CD4-positive, alpha-beta T cell (primary cell): ENCODE data around the gene HOMER3. TPM values are rescaled to one million over a fixed set of nuclear protein-coding genes. Genes with fewer than 3 reads are reported as not detected.
A peak's percentile ranks its signal among the peaks of the same experiment; 100 is the strongest.

ENCODE experiments used
- ATAC-seq: fragments of 200-7000 bp; cut with Tn5 transposase; one replicate; pipeline ENCODE4 v1.10.0; 2022; ENCODE audit warnings: mild to moderate bottlenecking; ENCODE audit not compliant: poor library complexity
- CTCF ChIA-PET: fragments of 350-600 bp; sonication (Branson Sonifier 250); formaldehyde crosslinking; loops from one replicate; lab custom pipeline; 2021; ENCODE audit warnings: antibody characterized with exemption, inconsistent platforms; lab: Charles Lee
- POLR2A ChIA-PET: fragments of 350-600 bp; sonication (Branson Sonifier 250); formaldehyde crosslinking; loops from one replicate; lab custom pipeline; 2021; ENCODE audit warnings: antibody characterized with exemption, inconsistent platforms; lab: Charles Lee
- DNase-seq, 14 experiments: peaks; one replicate each; pipeline ENCODE4 v3.0.0-alpha.2; 2013 to 2020; ENCODE audit warnings: mixed read lengths in 2 of 14
- H3K27ac ChIP-seq, 2 donors: one replicate each; pipeline versions ENCODE4 v1.5.1 to v1.7.0; 2013; ENCODE audit warnings: low read length in 2 of 2, low read depth in 1 of 2, mild to moderate bottlenecking in 1 of 2
- H3K27me3 ChIP-seq, 2 experiments: 1 replicate in 1 of 2; 2 replicates in 1 of 2; pipeline versions ENCODE4 v1.6.1 to v1.7.0; 2013; ENCODE audit warnings: low read length in 2 of 2, control low read depth in 1 of 2, mild to moderate bottlenecking in 1 of 2, moderate library complexity in 1 of 2; ENCODE audit not compliant: insufficient read depth in 2 of 2, control insufficient read depth in 1 of 2
- H3K36me3 ChIP-seq: one replicate; pipeline ENCODE4 v1.6.1; 2013; ENCODE audit warnings: low read length, control low read depth; ENCODE audit not compliant: insufficient read depth
- H3K4me1 ChIP-seq: one replicate; pipeline ENCODE4 v1.6.1; 2013; ENCODE audit warnings: low read length, control low read depth; ENCODE audit not compliant: insufficient read depth
- H3K4me3 ChIP-seq: one replicate; pipeline ENCODE4 v1.5.1; 2013; ENCODE audit warnings: mild to moderate bottlenecking, low read length, moderate library complexity
- H3K9me3 ChIP-seq, 2 experiments: 1 replicate in 1 of 2; 2 replicates in 1 of 2; pipeline versions ENCODE4 v1.6.1 to v1.7.0; 2013; ENCODE audit warnings: low read length in 2 of 2, mild to moderate bottlenecking in 2 of 2, control low read depth in 1 of 2, moderate library complexity in 1 of 2; ENCODE audit not compliant: control insufficient read depth in 1 of 2, insufficient read depth in 1 of 2
- H3K27ac Mint-ChIP-seq: one replicate; pipeline ENCODE4 v1.8.0; 2020; ENCODE audit warnings: mixed read lengths
- H3K27me3 Mint-ChIP-seq: one replicate; pipeline ENCODE4 v1.8.0; 2021; ENCODE audit warnings: mixed read lengths
- H3K36me3 Mint-ChIP-seq: one replicate; pipeline ENCODE4 v1.8.0; 2021; ENCODE audit warnings: low read depth, mixed read lengths
- H3K4me1 Mint-ChIP-seq: one replicate; pipeline ENCODE4 v1.8.0; 2021; ENCODE audit warnings: low read depth, mixed read lengths
- H3K4me3 Mint-ChIP-seq: one replicate; pipeline ENCODE4 v1.8.0; 2020; ENCODE audit warnings: mild to moderate bottlenecking, mixed read lengths
- H3K9me3 Mint-ChIP-seq: one replicate; pipeline ENCODE4 v1.8.0; 2020; ENCODE audit warnings: mixed read lengths
- intact Hi-C, 2 experiments: fragments of 100-400 bp; cut with DNase I in 1 of 2; cut with micrococcal nuclease in 1 of 2; formaldehyde crosslinking; loops; one replicate each; pipeline versions ENCODE4 v1.15.1 to v1.9.0; 2023 to 2025; cut with DNase I, micrococcal nuclease
- total RNA-seq, 174 experiments: library from RNA in 2 of 174; stranded (reverse) in 2 of 174; gene quantifications; one replicate each; pipeline ENCODE4 v1.2.3 and lab custom pipeline; 2021 to 2026
- TF ChIP-seq, protein P1 (sequence below): fragments of 200-600 bp; IDR thresholded peaks from one replicate; pipeline ENCODE4 v1.8.0; 2022; ENCODE audit warnings: antibody characterized with exemption, mild to moderate bottlenecking

HOMER3 gene
- total RNA-seq, 2 experiments from 2014 or later: 1.1 TPM

DNA sequence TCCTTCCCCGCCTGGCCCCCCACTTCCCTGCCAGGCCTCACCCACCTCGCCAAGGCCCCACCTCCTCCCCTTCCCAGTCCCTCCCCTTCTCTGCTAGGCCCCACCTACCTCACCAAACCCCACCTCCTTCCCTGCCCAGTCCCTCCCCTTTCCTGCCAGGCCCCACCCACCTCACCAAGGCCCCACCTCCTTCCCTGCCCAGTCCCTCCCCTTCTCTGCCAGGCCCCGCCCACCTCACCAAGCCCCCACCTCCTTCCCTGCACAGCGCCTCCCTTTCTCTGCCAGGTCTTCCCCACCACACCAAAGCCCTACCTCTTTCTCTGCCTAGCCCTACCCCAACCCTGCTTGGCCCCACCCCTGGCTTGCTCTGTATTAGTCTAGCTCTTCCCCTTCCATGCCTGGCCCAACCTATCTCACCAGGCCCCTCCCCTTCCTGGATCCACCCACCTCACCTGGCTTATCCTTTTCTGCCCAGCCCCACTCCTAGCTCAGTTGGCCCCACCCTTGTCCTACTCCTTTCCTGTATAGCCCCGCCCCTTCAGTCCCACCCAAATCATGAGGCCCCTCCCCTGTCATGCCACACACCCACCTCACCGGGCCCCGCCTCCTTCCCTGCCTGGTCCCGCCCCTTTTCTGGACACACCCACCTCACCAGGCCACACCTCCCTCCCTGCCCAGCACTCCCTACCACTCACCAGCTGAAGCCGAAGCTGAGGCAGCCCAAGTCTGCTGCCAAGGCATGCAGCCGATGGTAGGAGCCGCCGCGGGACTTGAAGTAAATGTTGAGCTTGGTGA lies 61.2 kb downstream of the HOMER3 start:
- H3K4me1 ChIP-seq: no peaks in the 10 kb centered on the region
- POLR2A ChIA-PET: no interaction called here
- no peaks in the 10 kb centered on the region for H3K36me3 ChIP-seq
- TF ChIP-seq, protein P1, sequence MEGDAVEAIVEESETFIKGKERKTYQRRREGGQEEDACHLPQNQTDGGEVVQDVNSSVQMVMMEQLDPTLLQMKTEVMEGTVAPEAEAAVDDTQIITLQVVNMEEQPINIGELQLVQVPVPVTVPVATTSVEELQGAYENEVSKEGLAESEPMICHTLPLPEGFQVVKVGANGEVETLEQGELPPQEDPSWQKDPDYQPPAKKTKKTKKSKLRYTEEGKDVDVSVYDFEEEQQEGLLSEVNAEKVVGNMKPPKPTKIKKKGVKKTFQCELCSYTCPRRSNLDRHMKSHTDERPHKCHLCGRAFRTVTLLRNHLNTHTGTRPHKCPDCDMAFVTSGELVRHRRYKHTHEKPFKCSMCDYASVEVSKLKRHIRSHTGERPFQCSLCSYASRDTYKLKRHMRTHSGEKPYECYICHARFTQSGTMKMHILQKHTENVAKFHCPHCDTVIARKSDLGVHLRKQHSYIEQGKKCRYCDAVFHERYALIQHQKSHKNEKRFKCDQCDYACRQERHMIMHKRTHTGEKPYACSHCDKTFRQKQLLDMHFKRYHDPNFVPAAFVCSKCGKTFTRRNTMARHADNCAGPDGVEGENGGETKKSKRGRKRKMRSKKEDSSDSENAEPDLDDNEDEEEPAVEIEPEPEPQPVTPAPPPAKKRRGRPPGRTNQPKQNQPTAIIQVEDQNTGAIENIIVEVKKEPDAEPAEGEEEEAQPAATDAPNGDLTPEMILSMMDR: no peak
- H3K27ac ChIP-seq: no peak overlapping the region
- Mint-ChIP-seq H3K4me1 (no peaks in the 10 kb centered on the region), H3K9me3 (no peaks in the 10 kb centered on the region), H3K27me3 (no peaks in the 10 kb centered on the region), H3K4me3 (no peak overlapping the region), H3K27ac (no peak overlapping the region), H3K36me3 (no peaks in the 10 kb centered on the region)
- no peaks in the 10 kb centered on the region for H3K27me3 ChIP-seq
- H3K9me3 ChIP-seq: peaks cover 0 to 5% of the 10 kb centered on the region in 2 experiments
- CTCF ChIA-PET: no interaction called here
- ATAC-seq (peak; percentile 80), DNase-seq (peak in 4 of 14 experiments; percentile 21 to 71 (median 43))
- H3K4me3 ChIP-seq: no peak overlapping the region
- intact Hi-C loops: loop anchor here in 1 of 2 experiments (10.0 kb wide), 1 partner anchor 75 kb away; no protein-coding TSS in a partner anchor

Other genes with a start within 250 kb of the HOMER3 start
- not detected for gene COMP, start 149.9 kb downstream of the HOMER3 start, total RNA-seq
- gene UPF1, start 109.3 kb downstream of the HOMER3 start, total RNA-seq: 100 to 1,000 TPM; 146 to 150 TPM
- not detected for gene CERS1, start 45.1 kb downstream of the HOMER3 start, total RNA-seq
- 100 to 1,000 TPM; 135 to 143 TPM for gene COPE, start 21.8 kb downstream of the HOMER3 start, total RNA-seq
- gene DDX49, start 21.5 kb downstream of the HOMER3 start, total RNA-seq: 10 to 100 TPM; 47.9 to 49.7 TPM
- gene SUGP2, start 92.3 kb upstream of the HOMER3 start, total RNA-seq: 100 to 1,000 TPM; 106 to 110 TPM
- gene ARMC6, start 92.4 kb upstream of the HOMER3 start, total RNA-seq: 1 to 10 TPM; 5.9 to 6.0 TPM
- 10 to 100 TPM; 15.1 to 15.4 TPM for gene SLC25A42, start 122.8 kb upstream of the HOMER3 start, total RNA-seq
- 10 to 100 TPM in 1 of 2 experiments, 1 to 10 TPM in 1; 8.2 to 10.9 TPM for gene TMEM161A, start 197.3 kb upstream of the HOMER3 start, total RNA-seq
- gene MEF2B, start 229.0 kb upstream of the HOMER3 start, total RNA-seq: 1 to 10 TPM; 1.9 to 3.0 TPM